GM21528 (cell line): ENCODE data around the gene TDRD10.

Experiments used
- ATAC-seq: cut with Tn5 transposase; IDR thresholded peaks from one replicate; pipeline ENCODE4 v1.9.1; 2021; ENCODE audit warnings: mild to moderate bottlenecking, moderate library complexity; ENCODE audit not compliant: unreplicated experiment, low FRiP score

Gene TDRD10

DNA sequence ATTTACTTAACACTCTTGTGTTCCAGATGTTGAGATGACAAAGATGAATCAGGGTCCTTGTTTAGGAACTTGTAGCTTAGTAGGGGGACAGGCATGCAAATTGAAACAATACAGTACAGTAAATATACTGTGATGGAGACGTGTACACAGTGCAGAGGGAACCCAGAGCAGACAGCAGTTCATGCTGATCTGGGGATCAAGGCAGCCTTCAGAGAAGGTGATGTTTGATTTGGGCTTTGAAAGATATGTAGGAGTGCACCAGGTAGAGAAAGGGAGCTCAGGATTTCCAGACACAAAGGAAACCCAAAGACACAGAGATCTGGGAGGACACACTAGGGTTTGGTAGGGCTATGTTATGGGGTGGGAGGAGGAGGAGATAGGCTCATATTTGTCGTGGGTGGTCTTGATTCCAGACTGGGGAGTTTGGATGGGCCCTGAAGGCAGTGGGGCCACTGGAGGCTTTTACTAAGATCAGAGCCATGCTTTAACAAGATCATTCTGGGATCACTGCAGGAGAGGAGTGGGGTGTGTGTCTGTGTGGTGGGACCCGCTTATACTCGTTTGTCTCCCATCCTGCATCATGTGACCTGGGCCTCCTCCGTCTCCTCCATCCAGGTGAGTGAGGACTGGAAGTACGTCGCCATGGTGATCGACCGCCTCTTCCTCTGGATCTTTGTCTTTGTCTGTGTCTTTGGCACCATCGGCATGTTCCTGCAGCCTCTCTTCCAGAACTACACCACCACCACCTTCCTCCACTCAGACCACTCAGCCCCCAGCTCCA, 73.3 kb downstream of the TDRD10 start:
- no peak for ATAC-seq

DNA sequence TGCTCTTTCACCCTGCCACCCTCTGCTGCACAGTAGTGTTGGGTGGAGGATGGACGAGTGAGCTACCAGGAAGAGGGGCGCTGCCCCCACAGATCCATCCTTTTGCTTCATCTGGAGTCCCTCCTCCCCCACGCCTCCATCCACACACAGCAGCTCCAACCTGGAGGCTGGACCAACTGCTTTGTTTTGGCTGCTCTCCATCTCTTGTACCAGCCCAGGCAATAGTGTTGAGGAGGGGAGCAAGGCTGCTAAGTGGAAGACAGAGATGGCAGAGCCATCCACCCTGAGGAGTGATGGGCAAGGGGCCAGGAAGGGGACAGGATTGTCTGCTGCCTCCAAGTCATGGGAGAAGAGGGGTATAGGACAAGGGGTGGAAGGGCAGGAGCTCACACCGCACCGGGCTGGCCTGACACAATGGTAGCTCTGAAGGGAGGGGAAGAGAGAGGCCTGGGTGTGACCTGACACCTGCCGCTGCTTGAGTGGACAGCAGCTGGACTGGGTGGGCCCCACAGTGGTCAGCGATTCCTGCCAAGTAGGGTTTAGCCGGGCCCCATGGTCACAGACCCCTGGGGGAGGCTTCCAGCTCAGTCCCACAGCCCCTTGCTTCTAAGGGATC, 74.0 kb downstream of the TDRD10 start:
- ATAC-seq, result no peak

DNA sequence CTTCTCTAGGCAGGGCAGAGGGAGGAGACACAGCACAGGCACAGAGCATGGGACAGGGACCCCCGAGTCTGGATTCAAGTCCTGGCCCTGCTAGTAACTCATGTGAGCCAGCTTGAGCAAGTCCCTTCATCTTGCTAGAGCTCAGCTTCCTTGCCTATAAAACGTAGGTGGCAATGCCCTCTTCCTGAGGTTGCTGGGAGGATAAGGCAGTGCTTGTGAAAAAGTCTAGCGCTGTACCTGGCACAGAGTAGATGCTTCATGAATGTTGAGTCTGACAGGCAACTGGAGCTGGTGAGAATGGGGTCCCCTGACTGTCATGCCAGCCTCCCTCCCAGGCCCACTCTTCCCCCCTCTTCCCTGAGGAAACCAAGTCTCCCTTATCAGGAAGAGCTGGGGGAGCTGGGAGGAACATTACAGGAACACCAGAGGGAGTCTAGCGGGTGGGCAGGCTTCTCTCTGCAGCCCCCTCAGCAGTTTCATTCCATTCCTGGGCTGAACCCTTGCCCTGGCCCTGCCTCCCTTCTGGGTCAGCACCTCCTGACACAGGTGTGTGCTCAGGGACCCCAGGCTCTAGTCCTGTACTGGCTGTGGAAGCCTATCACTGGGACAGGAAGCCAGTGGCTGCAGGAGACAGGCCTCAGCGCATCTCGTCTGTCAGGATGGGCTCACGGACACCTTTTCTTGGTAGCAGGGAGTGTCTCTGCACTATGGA, 75.5 kb downstream of the TDRD10 start:
- ATAC-seq, result no peak

DNA sequence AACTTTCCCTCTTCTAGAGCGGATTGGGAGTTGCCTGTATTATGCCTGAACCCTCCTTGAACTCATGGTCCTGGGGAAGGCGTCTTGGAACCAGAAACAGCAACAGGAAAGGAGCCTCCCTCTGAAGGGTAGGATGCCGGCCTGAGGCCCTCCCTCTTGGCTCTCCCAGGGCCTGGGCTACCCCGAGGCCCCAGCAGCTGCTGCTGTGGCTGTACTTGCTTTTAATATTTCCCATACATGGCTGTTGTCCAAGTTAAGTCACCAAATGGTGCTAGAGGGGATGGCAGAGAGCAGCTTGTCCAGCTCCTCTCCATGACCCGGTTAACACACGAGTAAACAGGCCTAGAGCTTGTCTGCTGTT, 76.0 kb downstream of the TDRD10 start:
- no peak for ATAC-seq

DNA sequence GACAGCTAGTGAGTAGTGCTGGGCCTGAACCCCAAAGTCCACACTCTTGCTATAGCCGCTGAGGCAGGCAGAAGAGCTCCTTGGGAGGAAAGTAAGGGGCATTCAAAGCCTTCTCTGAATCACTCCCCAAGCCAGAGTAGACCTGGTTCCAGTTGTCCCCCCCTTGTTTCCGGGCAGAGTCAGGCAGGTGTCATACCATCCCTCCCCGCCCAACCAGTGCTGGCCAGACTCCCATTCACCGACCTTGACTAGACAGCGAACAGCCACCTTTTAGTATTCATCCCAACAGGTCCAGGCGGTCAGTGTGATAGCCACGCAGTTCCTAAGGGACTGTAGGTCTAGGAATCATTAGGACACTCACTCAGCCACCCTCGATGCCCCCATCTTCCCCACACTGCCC, 77.4 kb downstream of the TDRD10 start:
- ATAC-seq, result no peak

DNA sequence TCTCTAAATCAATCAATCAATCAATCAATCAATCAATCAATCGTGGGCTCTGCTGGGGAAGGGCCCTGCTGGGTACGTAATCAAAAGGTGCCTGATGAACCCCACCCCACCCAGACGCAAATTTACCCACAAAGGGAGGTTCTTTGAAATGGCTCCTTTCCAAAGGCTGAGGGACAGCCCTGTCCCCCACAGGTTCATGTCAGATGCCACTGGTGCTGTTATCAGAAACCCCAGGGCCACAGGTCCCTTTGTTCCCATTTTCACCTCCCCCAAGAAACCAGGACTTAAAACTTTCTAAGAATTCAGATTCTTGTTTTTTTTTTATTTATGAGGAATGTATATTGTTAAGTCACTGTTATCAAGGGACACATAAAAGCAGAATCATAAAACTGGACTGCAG, 79.7 kb downstream of the TDRD10 start:
- ATAC-seq, result no peak

DNA sequence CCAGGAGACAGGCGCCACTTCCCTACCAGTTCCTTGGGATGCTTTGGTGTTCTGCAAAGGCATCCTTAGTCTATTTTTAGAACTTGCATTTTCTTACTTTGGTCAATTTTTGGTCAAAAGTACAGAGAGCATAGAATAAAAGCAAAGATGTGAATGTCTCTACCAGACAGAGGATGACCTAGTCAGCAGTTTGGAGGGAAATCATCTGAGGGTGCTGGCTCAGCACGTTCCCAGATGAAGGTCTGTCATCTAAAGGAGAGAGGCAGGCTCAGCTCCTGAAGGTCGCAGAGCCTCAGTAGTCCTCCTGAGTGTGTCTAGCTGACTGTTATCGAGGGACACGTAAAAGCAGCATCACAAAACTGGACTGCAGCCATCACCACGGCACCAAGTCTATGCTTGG, 80.9 kb downstream of the TDRD10 start:
- ATAC-seq, result no peak

DNA sequence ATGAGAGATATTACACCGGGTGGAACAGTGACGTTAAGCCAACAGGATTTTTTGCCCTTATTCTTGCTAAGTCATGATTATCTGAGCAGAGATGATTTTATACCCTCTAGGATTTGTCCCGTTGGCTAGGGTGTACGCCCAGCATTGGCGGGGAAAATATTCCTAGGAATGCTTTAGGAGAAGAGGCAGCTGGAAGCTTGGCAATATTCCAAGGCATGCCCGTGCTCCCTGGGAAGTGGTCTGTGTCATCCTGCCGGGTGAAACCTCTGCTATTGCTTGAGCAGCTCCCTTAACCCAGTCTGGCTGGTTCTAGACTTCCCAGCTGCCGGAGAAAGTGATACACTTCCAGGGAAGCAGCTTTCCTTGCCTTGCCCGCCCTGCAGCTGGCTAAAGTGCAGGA, 81.8 kb downstream of the TDRD10 start:
- ATAC-seq, result no peak

DNA sequence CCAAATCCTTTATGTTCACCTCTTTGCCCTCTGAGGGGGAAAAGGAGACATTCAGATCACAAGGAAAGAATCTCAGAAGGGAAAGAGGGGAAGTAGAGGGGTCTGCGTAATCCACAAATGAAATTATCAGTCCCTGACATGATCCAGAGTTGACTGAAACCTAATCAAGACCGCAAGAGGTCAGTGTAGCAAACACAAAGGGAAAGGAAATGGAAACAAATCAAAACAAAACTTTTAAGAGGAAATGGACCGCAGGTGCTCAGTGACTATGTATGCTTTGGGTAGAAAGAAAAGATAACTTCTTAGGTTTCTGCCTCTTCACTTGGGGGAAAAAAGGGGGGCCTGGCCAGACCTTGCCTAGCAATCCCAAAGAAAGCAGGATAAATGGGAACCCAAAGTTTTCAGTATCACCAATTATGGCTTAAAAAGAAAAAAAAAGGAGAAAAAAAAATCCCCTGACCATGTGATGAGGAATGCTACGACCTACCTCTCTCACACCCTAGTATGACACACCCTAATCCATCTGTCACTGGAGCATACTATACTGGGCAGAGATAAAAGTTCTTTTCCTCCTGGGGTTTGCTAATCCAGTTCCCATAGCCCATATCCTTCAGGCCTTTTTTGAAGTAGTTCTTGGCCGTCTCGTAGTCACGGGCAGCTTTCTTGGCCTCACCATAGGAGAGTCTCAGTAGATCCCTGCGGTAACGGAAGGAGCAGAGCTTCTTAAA, 82.4 kb downstream of the TDRD10 start:
- ATAC-seq, result no peak

DNA sequence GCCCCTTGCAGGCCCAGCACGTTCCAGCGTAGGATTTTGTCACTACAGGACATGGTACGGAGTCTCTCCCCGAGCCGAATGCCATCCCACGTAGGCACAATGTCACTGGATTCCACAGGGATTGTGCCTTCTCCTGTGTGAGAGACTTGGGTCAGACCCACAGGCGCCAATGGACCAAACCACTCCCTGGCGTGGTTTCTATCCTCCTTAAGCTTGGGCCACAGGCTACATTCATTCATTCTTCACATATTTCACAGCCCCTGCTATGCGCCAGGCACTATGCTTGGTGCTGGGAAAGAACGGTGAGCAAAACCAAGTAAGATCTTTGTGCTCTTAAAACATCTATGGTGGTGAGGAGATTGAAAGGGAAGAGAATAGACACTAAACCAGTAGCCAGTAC, 84.2 kb downstream of the TDRD10 start:
- ATAC-seq, result no peak

DNA sequence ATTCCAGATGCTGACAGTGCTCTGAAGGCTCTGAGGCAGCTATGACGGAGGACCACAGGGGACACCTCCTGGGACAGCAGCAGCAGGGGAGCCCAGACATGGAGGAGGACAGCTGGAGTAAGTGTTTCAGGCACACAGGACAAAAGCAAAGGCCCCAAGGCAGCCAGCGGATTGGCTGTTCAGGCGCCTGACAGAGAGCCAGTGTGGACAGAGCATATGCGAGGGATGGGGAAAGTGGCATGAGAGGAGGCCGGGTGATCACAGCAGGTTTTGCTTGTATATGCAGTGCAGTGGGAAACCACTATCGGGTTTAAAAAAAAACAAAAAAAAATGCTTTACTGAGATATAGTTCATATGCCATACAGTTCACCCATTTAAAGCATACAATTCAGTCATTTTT, 84.6 kb downstream of the TDRD10 start:
- ATAC-seq, result no peak

DNA sequence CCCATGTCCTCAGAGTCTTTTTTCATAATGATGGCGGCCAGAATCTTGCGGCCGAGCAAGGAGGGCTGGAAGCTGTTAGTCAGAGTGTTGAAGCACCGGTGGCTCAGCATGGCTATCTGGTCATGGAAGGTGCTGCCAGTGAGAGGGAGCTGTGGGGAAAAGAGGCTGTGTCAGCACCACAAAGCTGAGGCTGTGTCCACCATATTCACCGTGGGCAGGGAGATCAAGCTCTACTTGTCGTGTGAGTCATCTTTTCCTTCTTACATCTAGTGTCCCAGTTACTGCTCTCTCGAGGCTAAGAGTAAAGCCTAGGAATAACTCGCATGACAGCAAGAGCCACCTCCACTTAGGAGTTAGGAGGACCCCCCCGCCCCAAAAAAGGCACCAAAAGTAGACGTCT, 87.8 kb downstream of the TDRD10 start:
- no peak for ATAC-seq

DNA sequence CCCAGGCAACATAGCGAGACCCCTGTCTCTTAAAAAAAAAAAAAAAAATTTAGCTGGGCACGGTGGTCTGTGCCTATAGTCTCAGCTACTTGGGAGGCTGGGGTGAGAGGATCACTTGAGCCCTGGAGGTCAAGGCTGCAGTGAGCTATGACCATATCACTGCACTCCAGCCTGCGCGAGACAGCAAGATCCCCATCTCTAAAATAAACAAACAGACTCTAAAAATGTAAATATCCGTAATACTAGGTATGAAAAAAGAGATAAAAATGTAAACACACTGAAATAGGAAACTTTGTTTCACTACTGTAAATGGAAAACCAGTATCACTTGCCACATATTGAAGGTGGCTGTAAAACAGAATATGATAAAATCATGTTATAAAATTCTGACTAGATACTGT, 88.7 kb downstream of the TDRD10 start:
- ATAC-seq, result no peak

DNA sequence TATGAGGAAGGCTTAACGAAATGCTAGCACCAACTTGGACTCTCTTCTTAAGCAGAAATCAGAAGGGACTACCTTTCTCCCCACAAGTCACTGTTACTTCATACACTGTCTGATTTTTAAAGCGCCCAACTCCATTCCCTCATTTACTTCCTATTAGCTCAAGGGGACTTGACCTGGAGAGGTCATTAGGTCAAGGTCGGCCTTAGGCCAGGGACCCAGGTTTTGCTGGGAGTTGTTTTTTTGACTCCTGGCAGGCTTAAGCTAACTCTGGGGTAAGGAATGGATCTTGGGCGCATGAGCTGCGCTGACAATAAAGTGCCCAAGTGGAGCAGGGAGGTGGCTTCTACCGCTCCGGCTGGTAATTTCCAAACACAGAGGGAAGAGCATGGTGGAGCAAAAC, 89.2 kb downstream of the TDRD10 start:
- no peak for ATAC-seq

DNA sequence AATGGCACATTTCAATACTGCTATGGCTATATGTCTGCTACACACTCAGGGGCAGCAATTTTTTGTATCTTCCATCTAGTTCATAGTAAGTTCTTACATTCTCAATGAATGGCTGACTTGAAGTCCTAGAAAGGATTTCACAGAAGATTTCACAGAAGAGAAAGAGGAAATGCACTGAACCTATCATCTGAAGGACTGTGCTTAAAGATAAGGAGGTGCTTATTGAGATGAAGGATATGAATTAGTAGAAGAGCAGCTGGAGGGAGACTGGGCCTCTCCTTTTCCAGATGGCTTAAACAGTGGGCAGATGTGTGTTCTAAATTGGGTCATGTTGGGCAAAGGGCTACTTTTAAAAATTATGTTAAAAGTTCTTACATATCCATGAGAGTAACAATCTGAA, 91.4 kb downstream of the TDRD10 start:
- ATAC-seq, result no peak

DNA sequence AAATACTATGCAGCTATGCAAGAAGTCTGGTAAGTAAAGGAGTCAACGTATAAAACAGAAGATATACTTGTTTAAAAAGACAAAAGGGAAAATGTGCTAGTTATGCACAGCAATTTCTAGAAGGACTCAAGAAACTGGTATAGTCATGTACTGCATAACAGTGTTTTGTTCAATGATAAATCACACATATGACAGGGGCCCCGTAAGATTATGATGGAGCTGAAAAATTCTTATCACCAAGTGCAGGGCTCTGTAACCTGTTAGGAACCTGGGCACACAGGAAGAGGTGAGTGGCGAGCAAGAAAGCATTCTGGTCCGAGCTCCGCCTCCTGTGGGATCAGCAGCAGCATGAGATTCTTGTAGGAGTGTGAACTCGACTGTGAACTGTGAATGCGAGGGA, 92.8 kb downstream of the TDRD10 start:
- no peak for ATAC-seq

DNA sequence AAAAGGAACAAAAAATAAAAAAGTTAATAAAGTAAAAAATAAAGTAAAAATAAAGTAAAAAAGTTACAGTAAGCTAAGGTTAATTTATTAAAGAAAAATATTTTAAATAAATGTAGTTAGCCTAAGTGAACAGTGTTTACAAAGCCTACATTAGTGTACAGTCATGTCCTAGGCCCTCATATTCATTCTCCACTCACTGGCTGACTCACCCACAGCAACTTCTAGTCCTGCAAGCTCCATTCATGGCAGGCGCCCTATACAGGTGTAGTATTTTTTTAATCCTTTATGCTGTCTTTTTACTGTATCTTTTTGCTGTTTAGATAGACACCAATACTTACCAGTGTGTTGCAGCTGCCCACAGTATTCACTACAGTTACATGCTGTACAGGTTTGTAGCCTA, 93.6 kb downstream of the TDRD10 start:
- ATAC-seq, result no peak
